GM12878 (cell line): ENCODE data around the gene IRGQ. TPM values are rescaled to one million over a fixed set of nuclear protein-coding genes. Genes with fewer than 3 reads are reported as not detected.

Experiments used
- CHD1 ChIP-seq: IDR thresholded peaks from 2 replicates; pipeline ENCODE4 v1.6.1; 2012; ENCODE audit warnings: low read depth, low read length, improper control_type of control experiment
- CREB1 ChIP-seq: IDR thresholded peaks from 2 replicates; pipeline ENCODE4 v1.6.1; 2012; ENCODE audit warnings: low read depth, mild to moderate bottlenecking, inconsistent platforms
- SUPT20H ChIP-seq: IDR thresholded peaks from 2 replicates; pipeline ENCODE4 v1.6.1; 2011; ENCODE audit warnings: low read depth, mild to moderate bottlenecking, low read length, moderate library complexity, borderline replicate concordance; ENCODE audit not compliant: control insufficient read depth
- polyA plus RNA-seq, 11 experiments: library from polyadenylated mRNA; depleted of rRNA in 4 of 11; unstranded in 6 of 11; stranded (reverse) in 5 of 11; fragments of >200 nt; fragmentation: Nextera tagmentation in 4 of 11; fragmentation: Illumina TruSeq in 1 of 11; extraction: Ambion mirVana in 4 of 11; extraction: Trizol in 1 of 11; gene quantifications; 1 replicate in 1 of 11; 2 replicates in 10 of 11; pipeline versions ENCODE4 v1.2.1 to v1.2.3, GENCODE V29; 2011 to 2016; ENCODE audit warnings: inconsistent platforms in 2 of 11, missing spikeins in 2 of 11, low read depth in 1 of 11
- total RNA-seq, 4 experiments: library from RNA; depleted of rRNA in 3 of 4; stranded (reverse); fragments of >200 nt in 3 of 4; fragmentation: Illumina TruSeq in 1 of 4; extraction: Trizol in 1 of 4; gene quantifications; 2 replicates each; pipeline versions ENCODE4 v1.2.1 to v1.2.3, GENCODE V29; 2013 to 2021
- TF ChIP-seq, protein P1 (sequence below): fragments of 450-650 bp; IDR thresholded peaks from 2 replicates; pipeline ENCODE4 v1.6.1; 2016; ENCODE audit warnings: mild to moderate bottlenecking, moderate library complexity, borderline replicate concordance
- TF ChIP-seq, protein P2 (sequence below): IDR thresholded peaks from 2 replicates; pipeline ENCODE4 v1.6.1; 2012; ENCODE audit warnings: improper control_type of control experiment, low read depth, low read length; ENCODE audit not compliant: insufficient replicate concordance

IRGQ gene
- total and polyA plus RNA-seq, 10 of the 15 experiments (the other 5 are each of a cell fraction or from before 2014, with no cell fraction given): 3.3 to 20.8 (median 9.0) TPM

DNA sequence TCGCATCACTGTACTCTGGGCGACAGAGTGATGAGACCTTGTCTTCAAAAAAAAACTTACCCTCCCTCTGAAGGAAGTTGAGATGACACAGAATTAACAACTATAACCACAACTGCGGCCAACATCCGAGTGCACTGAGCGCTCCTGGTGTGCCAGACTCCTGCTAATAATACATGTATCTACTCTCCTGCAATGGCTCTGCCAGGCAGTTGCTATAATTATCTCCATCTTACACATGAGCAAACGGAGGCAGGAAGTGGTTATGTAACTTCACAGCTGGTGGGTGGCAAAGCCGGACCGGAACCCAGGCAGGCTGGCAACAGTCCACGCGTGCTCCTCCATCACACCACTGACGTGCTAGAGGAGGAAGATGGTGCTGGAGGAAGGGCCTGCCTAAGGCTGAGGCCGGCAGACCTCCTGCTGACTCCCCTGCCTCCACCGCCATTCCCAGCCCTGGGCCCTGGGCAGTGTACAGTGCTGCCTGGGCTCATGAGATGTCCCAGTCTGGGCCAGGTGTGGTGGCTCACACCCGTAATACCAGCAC is 33.2 kb downstream of the IRGQ start (continued):
- TF ChIP-seq, protein P1, sequence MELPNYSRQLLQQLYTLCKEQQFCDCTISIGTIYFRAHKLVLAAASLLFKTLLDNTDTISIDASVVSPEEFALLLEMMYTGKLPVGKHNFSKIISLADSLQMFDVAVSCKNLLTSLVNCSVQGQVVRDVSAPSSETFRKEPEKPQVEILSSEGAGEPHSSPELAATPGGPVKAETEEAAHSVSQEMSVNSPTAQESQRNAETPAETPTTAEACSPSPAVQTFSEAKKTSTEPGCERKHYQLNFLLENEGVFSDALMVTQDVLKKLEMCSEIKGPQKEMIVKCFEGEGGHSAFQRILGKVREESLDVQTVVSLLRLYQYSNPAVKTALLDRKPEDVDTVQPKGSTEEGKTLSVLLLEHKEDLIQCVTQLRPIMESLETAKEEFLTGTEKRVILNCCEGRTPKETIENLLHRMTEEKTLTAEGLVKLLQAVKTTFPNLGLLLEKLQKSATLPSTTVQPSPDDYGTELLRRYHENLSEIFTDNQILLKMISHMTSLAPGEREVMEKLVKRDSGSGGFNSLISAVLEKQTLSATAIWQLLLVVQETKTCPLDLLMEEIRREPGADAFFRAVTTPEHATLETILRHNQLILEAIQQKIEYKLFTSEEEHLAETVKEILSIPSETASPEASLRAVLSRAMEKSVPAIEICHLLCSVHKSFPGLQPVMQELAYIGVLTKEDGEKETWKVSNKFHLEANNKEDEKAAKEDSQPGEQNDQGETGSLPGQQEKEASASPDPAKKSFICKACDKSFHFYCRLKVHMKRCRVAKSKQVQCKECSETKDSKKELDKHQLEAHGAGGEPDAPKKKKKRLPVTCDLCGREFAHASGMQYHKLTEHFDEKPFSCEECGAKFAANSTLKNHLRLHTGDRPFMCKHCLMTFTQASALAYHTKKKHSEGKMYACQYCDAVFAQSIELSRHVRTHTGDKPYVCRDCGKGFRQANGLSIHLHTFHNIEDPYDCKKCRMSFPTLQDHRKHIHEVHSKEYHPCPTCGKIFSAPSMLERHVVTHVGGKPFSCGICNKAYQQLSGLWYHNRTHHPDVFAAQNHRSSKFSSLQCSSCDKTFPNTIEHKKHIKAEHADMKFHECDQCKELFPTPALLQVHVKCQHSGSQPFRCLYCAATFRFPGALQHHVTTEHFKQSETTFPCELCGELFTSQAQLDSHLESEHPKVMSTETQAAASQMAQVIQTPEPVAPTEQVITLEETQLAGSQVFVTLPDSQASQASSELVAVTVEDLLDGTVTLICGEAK: no peak; the same call in 1 of the 2 replicates
- peak; percentile 33; the same call in 1 of the 2 replicates for TF ChIP-seq CREB1
- TF ChIP-seq, protein P2, sequence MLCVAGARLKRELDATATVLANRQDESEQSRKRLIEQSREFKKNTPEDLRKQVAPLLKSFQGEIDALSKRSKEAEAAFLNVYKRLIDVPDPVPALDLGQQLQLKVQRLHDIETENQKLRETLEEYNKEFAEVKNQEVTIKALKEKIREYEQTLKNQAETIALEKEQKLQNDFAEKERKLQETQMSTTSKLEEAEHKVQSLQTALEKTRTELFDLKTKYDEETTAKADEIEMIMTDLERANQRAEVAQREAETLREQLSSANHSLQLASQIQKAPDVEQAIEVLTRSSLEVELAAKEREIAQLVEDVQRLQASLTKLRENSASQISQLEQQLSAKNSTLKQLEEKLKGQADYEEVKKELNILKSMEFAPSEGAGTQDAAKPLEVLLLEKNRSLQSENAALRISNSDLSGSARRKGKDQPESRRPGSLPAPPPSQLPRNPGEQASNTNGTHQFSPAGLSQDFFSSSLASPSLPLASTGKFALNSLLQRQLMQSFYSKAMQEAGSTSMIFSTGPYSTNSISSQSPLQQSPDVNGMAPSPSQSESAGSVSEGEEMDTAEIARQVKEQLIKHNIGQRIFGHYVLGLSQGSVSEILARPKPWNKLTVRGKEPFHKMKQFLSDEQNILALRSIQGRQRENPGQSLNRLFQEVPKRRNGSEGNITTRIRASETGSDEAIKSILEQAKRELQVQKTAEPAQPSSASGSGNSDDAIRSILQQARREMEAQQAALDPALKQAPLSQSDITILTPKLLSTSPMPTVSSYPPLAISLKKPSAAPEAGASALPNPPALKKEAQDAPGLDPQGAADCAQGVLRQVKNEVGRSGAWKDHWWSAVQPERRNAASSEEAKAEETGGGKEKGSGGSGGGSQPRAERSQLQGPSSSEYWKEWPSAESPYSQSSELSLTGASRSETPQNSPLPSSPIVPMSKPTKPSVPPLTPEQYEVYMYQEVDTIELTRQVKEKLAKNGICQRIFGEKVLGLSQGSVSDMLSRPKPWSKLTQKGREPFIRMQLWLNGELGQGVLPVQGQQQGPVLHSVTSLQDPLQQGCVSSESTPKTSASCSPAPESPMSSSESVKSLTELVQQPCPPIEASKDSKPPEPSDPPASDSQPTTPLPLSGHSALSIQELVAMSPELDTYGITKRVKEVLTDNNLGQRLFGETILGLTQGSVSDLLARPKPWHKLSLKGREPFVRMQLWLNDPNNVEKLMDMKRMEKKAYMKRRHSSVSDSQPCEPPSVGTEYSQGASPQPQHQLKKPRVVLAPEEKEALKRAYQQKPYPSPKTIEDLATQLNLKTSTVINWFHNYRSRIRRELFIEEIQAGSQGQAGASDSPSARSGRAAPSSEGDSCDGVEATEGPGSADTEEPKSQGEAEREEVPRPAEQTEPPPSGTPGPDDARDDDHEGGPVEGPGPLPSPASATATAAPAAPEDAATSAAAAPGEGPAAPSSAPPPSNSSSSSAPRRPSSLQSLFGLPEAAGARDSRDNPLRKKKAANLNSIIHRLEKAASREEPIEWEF: no peak
- no peak for TF ChIP-seq CHD1
- TF ChIP-seq SUPT20H: no peak
- TF ChIP-seq, all 136 proteins: peak for 28
